Vagina (tissue), 2 donors: ENCODE results near the gene CALN1. TPM values are rescaled to one million over a fixed set of nuclear protein-coding genes. Genes with fewer than 3 reads are reported as not detected.

ENCODE experiments used
- DNase-seq, 2 donors: peaks; one replicate each; pipeline ENCODE4 v3.0.0-alpha.2; 2017; ENCODE audit errors: extremely low spot score in 2 of 2
- H3K27ac ChIP-seq: fragments of 200-600 bp; sonication (generic); one replicate; pipeline ENCODE4 v1.5.1; 2019
- H3K27me3 ChIP-seq: fragments of 200-600 bp; sonication (generic); one replicate; pipeline ENCODE4 v1.5.1; 2019
- H3K36me3 ChIP-seq, 2 donors: fragments of 200-600 bp; sonication (generic); one replicate each; pipeline ENCODE4 v1.5.1; 2017 to 2019
- H3K4me1 ChIP-seq: fragments of 200-600 bp; sonication (generic); one replicate; pipeline ENCODE4 v1.5.1; 2019
- H3K4me3 ChIP-seq, 2 donors: fragments of 200-600 bp; sonication (generic); 1 replicate in 1 of 2; 2 replicates in 1 of 2; pipeline ENCODE4 v1.5.1; 2016 to 2019
- H3K9me3 ChIP-seq: fragments of 200-600 bp; sonication (generic); one replicate; pipeline ENCODE4 v1.5.1; 2019
- CTCF ChIP-seq, 3 experiments: fragments of 450-650 bp in 2 of 3; fragments of 200-600 bp in 1 of 3; sonication (generic) in 1 of 3; IDR thresholded peaks; one replicate each; pipeline ENCODE4 v1.5.1; 2017 to 2019; ENCODE audit warnings: antibody characterized with exemption in 3 of 3, mild to moderate bottlenecking in 2 of 3, moderate library complexity in 2 of 3
- POLR2A ChIP-seq, 2 donors: fragments of 450-650 bp; IDR thresholded peaks; one replicate each; pipeline ENCODE4 v1.6.1; 2017; ENCODE audit warnings: antibody characterized with exemption in 2 of 2, mild to moderate bottlenecking in 2 of 2, moderate library complexity in 2 of 2
- POLR2AphosphoS5 ChIP-seq, 2 donors: sonication (generic); formaldehyde crosslinking; IDR thresholded peaks; one replicate each; pipeline ENCODE4 v1.9.0; 2017; ENCODE audit warnings: antibody characterized with exemption in 2 of 2, mild to moderate bottlenecking in 2 of 2, low read depth in 1 of 2; ENCODE audit not compliant: insufficient read depth in 1 of 2
- intact Hi-C: fragments of 100-400 bp; cut with DNase I; formaldehyde crosslinking; loops from one replicate; pipeline ENCODE4 v1.15.1; 2023
- total RNA-seq: library from RNA; depleted of rRNA; stranded (reverse); fragments of >200 nt; gene quantifications from one replicate; pipeline ENCODE4 v1.2.3, GENCODE V29; 2016

CALN1 gene
- total RNA-seq, 1 donor from 2014 or later, result 6.9 TPM

GRCh38 chr7:71761336-71761735 lies 650.8 kb downstream of the CALN1 start:
- DNase-seq, result no peak
- no peak overlapping the region for H3K27ac ChIP-seq
- no peaks in the 10 kb centered on the region for H3K4me1 ChIP-seq
- TF ChIP-seq CTCF (IDR thresholded peaks at IDR 0.05), result no peak
- peaks cover 4% of the 10 kb centered on the region for H3K9me3 ChIP-seq
- H3K36me3 ChIP-seq, result no peaks in the 10 kb centered on the region
- intact Hi-C loops, result no loop called here
- no peak overlapping the region for H3K4me3 ChIP-seq
- H3K27me3 ChIP-seq, result no peaks in the 10 kb centered on the region

GRCh38 chr7:71754828-71755227 lies 657.3 kb downstream of the CALN1 start:
- TF ChIP-seq POLR2AphosphoS5 (IDR thresholded peaks at IDR 0.05; ENCODE audit: insufficient read depth in 1 of 2, low read depth in 1 of 2) (no peak), POLR2A (IDR thresholded peaks at IDR 0.05) (no peak), CTCF (IDR thresholded peaks at IDR 0.05) (no peak)
- Histone ChIP-seq H3K36me3 (no peaks in the 10 kb centered on the region), H3K4me1 (peaks cover 5% of the 10 kb centered on the region), H3K4me3 (no peak overlapping the region), H3K27ac (no peak overlapping the region), H3K27me3 (no peaks in the 10 kb centered on the region), H3K9me3 (no peaks in the 10 kb centered on the region)
- intact Hi-C loops, result no loop called here
- DNase-seq, result peak in 1 of 2 donors; percentile 65

GRCh38 chr7:71753956-71754664 lies 658.0 kb downstream of the CALN1 start:
- DNase-seq, result no peak
- H3K9me3 ChIP-seq, result no peaks in the 10 kb centered on the region
- H3K4me1 ChIP-seq, result peaks cover 5% of the 10 kb centered on the region
- H3K27ac ChIP-seq, result no peak overlapping the region
- H3K36me3 ChIP-seq, result no peaks in the 10 kb centered on the region
- intact Hi-C loops, result no loop called here
- no peak for TF ChIP-seq POLR2A (IDR thresholded peaks at IDR 0.05)
- TF ChIP-seq POLR2AphosphoS5 (IDR thresholded peaks at IDR 0.05; ENCODE audit: insufficient read depth in 1 of 2, low read depth in 1 of 2), result no peak
- TF ChIP-seq CTCF (IDR thresholded peaks at IDR 0.05), result no peak
- no peak overlapping the region for H3K4me3 ChIP-seq
- no peaks in the 10 kb centered on the region for H3K27me3 ChIP-seq

- Histone ChIP-seq H3K27me3 (no peaks in the 10 kb centered on the region), H3K9me3 (no peaks in the 10 kb centered on the region), H3K4me1 (peaks cover 5% of the 10 kb centered on the region), H3K36me3 (no peaks in the 10 kb centered on the region), H3K4me3 (no peak overlapping the region), H3K27ac (no peak overlapping the region)
- intact Hi-C loops, result no loop called here
- DNase-seq, result no peak
- TF ChIP-seq POLR2AphosphoS5 (IDR thresholded peaks at IDR 0.05; ENCODE audit: insufficient read depth in 1 of 2, low read depth in 1 of 2) (no peak), CTCF (IDR thresholded peaks at IDR 0.05) (no peak)
Measured at GRCh38 chr7:71753236-71753635, 658.9 kb downstream of the CALN1 start.

GRCh38 chr7:71752171-71752935 lies 659.8 kb downstream of the CALN1 start:
- H3K27ac ChIP-seq, result no peak overlapping the region
- peaks cover 5% of the 10 kb centered on the region for H3K4me1 ChIP-seq
- H3K36me3 ChIP-seq, result no peaks in the 10 kb centered on the region
- H3K9me3 ChIP-seq, result no peaks in the 10 kb centered on the region
- H3K4me3 ChIP-seq, result peak overlapping the region in 1 of 2 donors; percentile 27
- intact Hi-C loops, result no loop called here
- DNase-seq, result no peak
- H3K27me3 ChIP-seq, result no peaks in the 10 kb centered on the region
- TF ChIP-seq CTCF (IDR thresholded peaks at IDR 0.05) (peak in 2 of 3 experiments; percentile 22 to 42), POLR2AphosphoS5 (IDR thresholded peaks at IDR 0.05; ENCODE audit: insufficient read depth in 1 of 2, low read depth in 1 of 2) (no peak)
